ENCODE measurements around the gene CD96. TPM values are rescaled to one million over a fixed set of nuclear protein-coding genes. Genes with fewer than 3 reads are reported as not detected.

CD96 gene
- total RNA-seq, 1 donor from 2014 or later: 67.9 TPM

- peak overlapping the region; percentile 54 for H3K27ac Mint-ChIP-seq
- no peak for DNase-seq (ENCODE audit: low spot score)
- H3K9me3 Mint-ChIP-seq: peaks cover 12% of the 10 kb centered on the region
- intact Hi-C loops (cut with micrococcal nuclease): no loop called here
- H3K4me1 Mint-ChIP-seq (ENCODE audit: low read depth): peaks cover 54% of the 10 kb centered on the region
- no peak overlapping the region for H3K4me3 Mint-ChIP-seq (ENCODE audit: low read depth)
- H3K27me3 Mint-ChIP-seq (ENCODE audit: low read depth): no peaks in the 10 kb centered on the region
- H3K36me3 Mint-ChIP-seq (ENCODE audit: low read depth): peaks cover 91% of the 10 kb centered on the region
These were observed 46.5 kb downstream of the CD96 start for GRCh38 chr3:111588527-111588926.

- Mint-ChIP-seq H3K36me3 (ENCODE audit: low read depth) (peaks cover 93% of the 10 kb centered on the region), H3K9me3 (peaks cover 12% of the 10 kb centered on the region), H3K27ac (peak overlapping the region; percentile 65), H3K4me3 (ENCODE audit: low read depth) (no peak overlapping the region), H3K4me1 (ENCODE audit: low read depth) (peaks cover 51% of the 10 kb centered on the region), H3K27me3 (ENCODE audit: low read depth) (no peaks in the 10 kb centered on the region)
- intact Hi-C loops (cut with micrococcal nuclease): no loop called here
- no peak for DNase-seq (ENCODE audit: low spot score)
These were observed 47.5 kb downstream of the CD96 start for GRCh38 chr3:111589303-111590142.

GRCh38 chr3:111590143-111590491 is 48.1 kb downstream of the CD96 start:
- H3K36me3 Mint-ChIP-seq (ENCODE audit: low read depth): peaks cover 94% of the 10 kb centered on the region
- DNase-seq (ENCODE audit: low spot score): no peak
- intact Hi-C loops (cut with micrococcal nuclease): no loop called here
- H3K9me3 Mint-ChIP-seq: peaks cover 9% of the 10 kb centered on the region
- peak overlapping the region; percentile 97 for H3K4me3 Mint-ChIP-seq (ENCODE audit: low read depth)
- H3K27ac Mint-ChIP-seq: no peak overlapping the region
- no peaks in the 10 kb centered on the region for H3K27me3 Mint-ChIP-seq (ENCODE audit: low read depth)
- H3K4me1 Mint-ChIP-seq (ENCODE audit: low read depth): peaks cover 52% of the 10 kb centered on the region

- H3K36me3 Mint-ChIP-seq (ENCODE audit: low read depth): peaks cover 91% of the 10 kb centered on the region
- H3K27me3 Mint-ChIP-seq (ENCODE audit: low read depth): no peaks in the 10 kb centered on the region
- peaks cover 59% of the 10 kb centered on the region for H3K4me1 Mint-ChIP-seq (ENCODE audit: low read depth)
- intact Hi-C loops (cut with micrococcal nuclease): no loop called here
- peak overlapping the region; percentile 74 for H3K27ac Mint-ChIP-seq
- H3K9me3 Mint-ChIP-seq: peaks cover 4% of the 10 kb centered on the region
- DNase-seq (ENCODE audit: low spot score): no peak
- peak overlapping the region; percentile 97 for H3K4me3 Mint-ChIP-seq (ENCODE audit: low read depth)
These were observed 49.6 kb downstream of the CD96 start for GRCh38 chr3:111591555-111591954.

GRCh38 chr3:111592143-111592542 is 50.1 kb downstream of the CD96 start:
- no peaks in the 10 kb centered on the region for H3K9me3 Mint-ChIP-seq
- peak overlapping the region; percentile 74 for H3K27ac Mint-ChIP-seq
- no peaks in the 10 kb centered on the region for H3K27me3 Mint-ChIP-seq (ENCODE audit: low read depth)
- peaks cover 86% of the 10 kb centered on the region for H3K36me3 Mint-ChIP-seq (ENCODE audit: low read depth)
- H3K4me3 Mint-ChIP-seq (ENCODE audit: low read depth): peak overlapping the region; percentile 97
- intact Hi-C loops (cut with micrococcal nuclease): no loop called here
- peaks cover 57% of the 10 kb centered on the region for H3K4me1 Mint-ChIP-seq (ENCODE audit: low read depth)
- no peak for DNase-seq (ENCODE audit: low spot score)

GRCh38 chr3:111592936-111593335 is 50.9 kb downstream of the CD96 start:
- intact Hi-C loops (cut with micrococcal nuclease): no loop called here
- H3K27ac Mint-ChIP-seq: peak overlapping the region; percentile 95
- no peaks in the 10 kb centered on the region for H3K27me3 Mint-ChIP-seq (ENCODE audit: low read depth)
- peaks cover 58% of the 10 kb centered on the region for H3K4me1 Mint-ChIP-seq (ENCODE audit: low read depth)
- no peaks in the 10 kb centered on the region for H3K9me3 Mint-ChIP-seq
- peak overlapping the region; percentile 97 for H3K4me3 Mint-ChIP-seq (ENCODE audit: low read depth)
- DNase-seq (ENCODE audit: low spot score): no peak
- peaks cover 82% of the 10 kb centered on the region for H3K36me3 Mint-ChIP-seq (ENCODE audit: low read depth)

GRCh38 chr3:111593666-111594065 is 51.7 kb downstream of the CD96 start:
- Mint-ChIP-seq H3K27ac (peak overlapping the region; percentile 95), H3K36me3 (ENCODE audit: low read depth) (peaks cover 82% of the 10 kb centered on the region), H3K4me1 (ENCODE audit: low read depth) (peaks cover 57% of the 10 kb centered on the region), H3K9me3 (no peaks in the 10 kb centered on the region), H3K4me3 (ENCODE audit: low read depth) (peak overlapping the region; percentile 97), H3K27me3 (ENCODE audit: low read depth) (no peaks in the 10 kb centered on the region)
- intact Hi-C loops (cut with micrococcal nuclease): no loop called here
- no peak for DNase-seq (ENCODE audit: low spot score)

- peak overlapping the region; percentile 97 for H3K4me3 Mint-ChIP-seq (ENCODE audit: low read depth)
- H3K27me3 Mint-ChIP-seq (ENCODE audit: low read depth): no peaks in the 10 kb centered on the region
- intact Hi-C loops (cut with micrococcal nuclease): no loop called here
- peaks cover 81% of the 10 kb centered on the region for H3K36me3 Mint-ChIP-seq (ENCODE audit: low read depth)
- H3K4me1 Mint-ChIP-seq (ENCODE audit: low read depth): peaks cover 56% of the 10 kb centered on the region
- no peaks in the 10 kb centered on the region for H3K9me3 Mint-ChIP-seq
- no peak for DNase-seq (ENCODE audit: low spot score)
- H3K27ac Mint-ChIP-seq: peak overlapping the region; percentile 95
These were observed 52.2 kb downstream of the CD96 start for GRCh38 chr3:111594205-111594604.

GRCh38 chr3:111594781-111595180 is 52.8 kb downstream of the CD96 start:
- intact Hi-C loops (cut with micrococcal nuclease): loop anchor here (1.0 kb wide), 4 partner anchors 8 to 22 kb away; no protein-coding TSS in a partner anchor
- peaks cover 77% of the 10 kb centered on the region for H3K36me3 Mint-ChIP-seq (ENCODE audit: low read depth)
- no peaks in the 10 kb centered on the region for H3K9me3 Mint-ChIP-seq
- no peak for DNase-seq (ENCODE audit: low spot score)
- H3K4me1 Mint-ChIP-seq (ENCODE audit: low read depth): peaks cover 53% of the 10 kb centered on the region
- H3K4me3 Mint-ChIP-seq (ENCODE audit: low read depth): peak overlapping the region; percentile 97
- H3K27me3 Mint-ChIP-seq (ENCODE audit: low read depth): no peaks in the 10 kb centered on the region
- peak overlapping the region; percentile 95 for H3K27ac Mint-ChIP-seq

GRCh38 chr3:111595232-111595631 is 53.2 kb downstream of the CD96 start, which contains the start of gene ZBED2:
Gene ZBED2, minus strand, starts transcription at chr3:111595346. Its CDS starts 1,145 bp downstream, at chr3:111594201.
- Mint-ChIP-seq H3K27me3 (ENCODE audit: low read depth) (no peaks in the 10 kb centered on the region), H3K4me1 (ENCODE audit: low read depth) (peaks cover 53% of the 10 kb centered on the region), H3K36me3 (ENCODE audit: low read depth) (peaks cover 77% of the 10 kb centered on the region), H3K9me3 (no peaks in the 10 kb centered on the region), H3K4me3 (ENCODE audit: low read depth) (peak within 1 kb of the TSS; percentile 97), H3K27ac (peak within 1 kb of the TSS; percentile 95)
- DNase-seq (ENCODE audit: low spot score): no peak
- intact Hi-C loops (cut with micrococcal nuclease): loop anchor here (1.0 kb wide), 4 partner anchors 9 to 21 kb away; no protein-coding TSS in a partner anchor

- peak overlapping the region; percentile 95 for H3K27ac Mint-ChIP-seq
- no peak for DNase-seq (ENCODE audit: low spot score)
- H3K4me1 Mint-ChIP-seq (ENCODE audit: low read depth): peaks cover 52% of the 10 kb centered on the region
- no peaks in the 10 kb centered on the region for H3K9me3 Mint-ChIP-seq
- H3K27me3 Mint-ChIP-seq (ENCODE audit: low read depth): no peaks in the 10 kb centered on the region
- peaks cover 73% of the 10 kb centered on the region for H3K36me3 Mint-ChIP-seq (ENCODE audit: low read depth)
- intact Hi-C loops (cut with micrococcal nuclease): loop anchor here (1.0 to 2.0 kb wide), 2 partner anchors 8 to 14 kb away; no protein-coding TSS in a partner anchor
- peak overlapping the region; percentile 97 for H3K4me3 Mint-ChIP-seq (ENCODE audit: low read depth)
These were observed 54.3 kb downstream of the CD96 start for GRCh38 chr3:111596328-111596727.

GRCh38 chr3:111598139-111598538 is 56.1 kb downstream of the CD96 start:
- DNase-seq (ENCODE audit: low spot score): no peak
- Mint-ChIP-seq H3K9me3 (no peaks in the 10 kb centered on the region), H3K4me3 (ENCODE audit: low read depth) (peak overlapping the region; percentile 26), H3K36me3 (ENCODE audit: low read depth) (peaks cover 70% of the 10 kb centered on the region), H3K27ac (peak overlapping the region; percentile 81), H3K27me3 (ENCODE audit: low read depth) (no peaks in the 10 kb centered on the region), H3K4me1 (ENCODE audit: low read depth) (peaks cover 59% of the 10 kb centered on the region)
- intact Hi-C loops (cut with micrococcal nuclease): no loop called here

GRCh38 chr3:111598552-111598951 is 56.6 kb downstream of the CD96 start:
- Mint-ChIP-seq H3K4me3 (ENCODE audit: low read depth) (no peak overlapping the region), H3K27ac (peak overlapping the region; percentile 81), H3K9me3 (no peaks in the 10 kb centered on the region), H3K4me1 (ENCODE audit: low read depth) (peaks cover 63% of the 10 kb centered on the region), H3K36me3 (ENCODE audit: low read depth) (peaks cover 70% of the 10 kb centered on the region), H3K27me3 (ENCODE audit: low read depth) (no peaks in the 10 kb centered on the region)
- intact Hi-C loops (cut with micrococcal nuclease): no loop called here
- no peak for DNase-seq (ENCODE audit: low spot score)

All from activated T-helper 2 cell treated with anti-CD3 and anti-CD28 coated beads, Interferon-gamma antibody, Interleukin-2, Interleukin-4, amounts not matched to agents 10 μg/mL and 5 μg/mL and 100 μg/mL, durations not matched to agents 14 hours and 24 hours and 36 hours (primary cell).